ENCODE data around the gene KIAA1217. TPM values are rescaled to one million over a fixed set of nuclear protein-coding genes. Genes with fewer than 3 reads are reported as not detected.

The KIAA1217 gene
- polyA plus RNA-seq, 1 of the 3 experiments (the other 2 are of a cell fraction) = 7.2 TPM

Small RNA genes within 50 kb of the gene (small RNA-seq; reads per million reads assigned to genes)
- gene AC063961.1 (0 to 10.4 (median 0) reads per million in 7 experiments), gene MIR603 (0 reads per million in 7 experiments)
